ENCODE data around the gene PSD. TPM values are rescaled to one million over a fixed set of nuclear protein-coding genes. Genes with fewer than 3 reads are reported as not detected.
A peak's percentile ranks its signal among the peaks of the same experiment; 100 is the strongest.

Gene PSD
- total RNA-seq, 4 donors from 2014 or later = 88.0 to 268 (median 108) TPM

DNA sequence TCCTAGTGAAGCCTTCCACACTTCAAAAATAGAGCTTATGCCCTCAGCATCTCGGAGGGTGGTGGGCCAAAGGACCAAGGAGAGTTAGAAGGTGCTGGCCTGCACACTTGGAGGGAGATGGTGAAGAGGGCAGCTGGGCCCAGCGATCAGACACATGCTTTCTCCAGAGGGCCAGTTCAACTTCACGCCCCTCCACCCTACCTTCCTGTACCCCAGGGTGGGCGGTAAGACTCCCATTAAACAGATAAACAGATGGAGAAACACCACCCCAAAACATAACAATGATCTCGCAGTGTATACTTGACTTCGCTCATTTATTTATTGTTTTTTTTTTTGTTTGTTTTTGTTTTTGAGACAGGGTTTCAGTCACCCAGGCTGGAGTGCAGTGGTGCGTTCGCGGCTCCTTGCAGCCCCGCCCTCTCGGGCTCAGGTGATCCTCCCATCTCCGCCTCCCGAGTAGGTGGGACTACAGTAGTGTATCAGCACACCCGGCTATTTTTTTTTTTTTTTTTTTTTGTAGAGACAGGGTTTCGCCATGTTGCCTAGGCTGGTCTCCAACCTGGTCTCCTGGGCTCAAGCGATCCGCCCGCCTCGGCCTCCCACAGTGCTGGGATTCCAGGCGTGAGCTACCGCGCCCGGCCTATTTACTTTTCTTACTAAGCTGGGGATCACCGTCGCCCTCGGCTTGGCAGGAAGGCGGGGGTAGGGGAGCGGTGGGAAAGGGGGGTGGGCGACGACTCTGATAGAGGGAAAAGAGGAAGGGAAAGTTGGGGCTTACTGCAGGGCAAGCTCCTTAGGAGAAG is 30.9 kb upstream of the PSD start:
- no peak for DNase-seq (ENCODE audit: extremely low spot score)
- no peak for TF ChIP-seq POLR2AphosphoS5 (IDR thresholded peaks at IDR 0.05)
- TF ChIP-seq, protein P1, sequence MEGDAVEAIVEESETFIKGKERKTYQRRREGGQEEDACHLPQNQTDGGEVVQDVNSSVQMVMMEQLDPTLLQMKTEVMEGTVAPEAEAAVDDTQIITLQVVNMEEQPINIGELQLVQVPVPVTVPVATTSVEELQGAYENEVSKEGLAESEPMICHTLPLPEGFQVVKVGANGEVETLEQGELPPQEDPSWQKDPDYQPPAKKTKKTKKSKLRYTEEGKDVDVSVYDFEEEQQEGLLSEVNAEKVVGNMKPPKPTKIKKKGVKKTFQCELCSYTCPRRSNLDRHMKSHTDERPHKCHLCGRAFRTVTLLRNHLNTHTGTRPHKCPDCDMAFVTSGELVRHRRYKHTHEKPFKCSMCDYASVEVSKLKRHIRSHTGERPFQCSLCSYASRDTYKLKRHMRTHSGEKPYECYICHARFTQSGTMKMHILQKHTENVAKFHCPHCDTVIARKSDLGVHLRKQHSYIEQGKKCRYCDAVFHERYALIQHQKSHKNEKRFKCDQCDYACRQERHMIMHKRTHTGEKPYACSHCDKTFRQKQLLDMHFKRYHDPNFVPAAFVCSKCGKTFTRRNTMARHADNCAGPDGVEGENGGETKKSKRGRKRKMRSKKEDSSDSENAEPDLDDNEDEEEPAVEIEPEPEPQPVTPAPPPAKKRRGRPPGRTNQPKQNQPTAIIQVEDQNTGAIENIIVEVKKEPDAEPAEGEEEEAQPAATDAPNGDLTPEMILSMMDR (IDR thresholded peaks at IDR 0.05) = no peak
- TF ChIP-seq EP300 (IDR thresholded peaks at IDR 0.05) = no peak
- TF ChIP-seq POLR2A (IDR thresholded peaks at IDR 0.05; ENCODE audit: low read depth) = no peak
- WGBS = 10% methylated on average over 30 of the region's 30 CpGs
- peak overlapping the region; percentile 80 to 90 (median 86) for H3K27ac ChIP-seq (replicated peaks in 1 of 4)
- peaks cover 0 to 5% (median 0%) of the 10 kb centered on the region in 4 donors for H3K36me3 ChIP-seq
- peak overlapping the region; percentile 73 to 88 (median 80) for H3K4me3 ChIP-seq
- H3K9me3 ChIP-seq = no peaks in the 10 kb centered on the region
- intact Hi-C loops (cut with DNase I) = no loop called here
- peaks cover 5 to 32% (median 21%) of the 10 kb centered on the region in 4 donors for H3K4me1 ChIP-seq
- H3K27me3 ChIP-seq = no peaks in the 10 kb centered on the region

DNA sequence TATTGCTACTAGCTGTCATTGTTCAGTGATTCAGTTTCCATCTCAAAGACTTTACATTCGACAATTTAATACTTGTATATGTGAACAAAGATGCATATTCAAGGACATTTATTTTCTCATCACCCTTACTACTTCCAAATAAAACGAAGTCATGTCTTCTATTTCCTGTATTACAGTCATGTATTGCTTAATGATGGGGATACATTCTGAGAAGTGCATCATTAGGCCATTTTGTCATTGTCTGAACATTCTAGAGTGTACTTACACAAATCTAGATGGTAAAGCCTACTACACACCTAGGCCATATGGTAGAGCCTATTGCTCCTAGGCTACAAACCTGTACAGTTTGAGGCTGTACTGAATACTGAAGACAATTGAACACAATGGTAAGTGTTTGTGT is 26.3 kb upstream of the PSD start:
- no peaks in the 10 kb centered on the region for H3K36me3 ChIP-seq
- no peak overlapping the region for H3K4me3 ChIP-seq
- no peak for DNase-seq (ENCODE audit: extremely low spot score)
- WGBS = 71% methylated on average over 2 of the region's 2 CpGs
- H3K4me1 ChIP-seq = peaks cover 0 to 8% (median 7%) of the 10 kb centered on the region in 4 donors
- no peaks in the 10 kb centered on the region for H3K27me3 ChIP-seq
- no peak overlapping the region for H3K27ac ChIP-seq (replicated peaks in 1 of 4)
- intact Hi-C loops (cut with DNase I) = no loop called here
- TF ChIP-seq POLR2AphosphoS5 (IDR thresholded peaks at IDR 0.05) (no peak), EP300 (IDR thresholded peaks at IDR 0.05) (no peak), POLR2A (IDR thresholded peaks at IDR 0.05; ENCODE audit: low read depth) (no peak)
- TF ChIP-seq, protein P1 (IDR thresholded peaks at IDR 0.05) = no peak
- no peaks in the 10 kb centered on the region for H3K9me3 ChIP-seq

DNA sequence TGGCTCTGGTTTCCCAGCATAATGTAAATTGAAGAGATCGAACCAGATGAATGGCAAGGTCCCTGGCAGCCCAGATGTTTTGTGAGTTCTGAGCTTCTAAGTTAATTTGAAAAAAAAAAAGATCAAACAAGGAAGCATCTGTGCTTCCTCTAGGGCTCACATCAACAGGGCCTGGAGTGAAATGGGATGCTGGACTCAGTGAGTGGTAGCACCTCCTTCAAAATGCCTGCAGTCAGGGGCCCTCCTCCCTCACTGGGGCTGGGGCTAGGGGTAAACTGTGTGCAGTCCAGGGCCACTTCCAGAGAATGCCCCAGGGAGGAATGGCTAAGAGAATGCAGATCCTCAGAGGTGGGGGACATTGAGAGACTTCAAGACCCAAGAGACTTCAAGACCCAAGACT is 19.8 kb upstream of the PSD start:
- peaks cover 0 to 19% (median 8%) of the 10 kb centered on the region in 4 donors for H3K4me1 ChIP-seq
- intact Hi-C loops (cut with DNase I) = no loop called here
- no peak for TF ChIP-seq EP300 (IDR thresholded peaks at IDR 0.05)
- no peak for TF ChIP-seq POLR2A (IDR thresholded peaks at IDR 0.05; ENCODE audit: low read depth)
- TF ChIP-seq, protein P1 (IDR thresholded peaks at IDR 0.05) = no peak
- no peak for TF ChIP-seq POLR2AphosphoS5 (IDR thresholded peaks at IDR 0.05)
- WGBS = 100% methylated on average over 1 of the region's 1 CpG
- H3K36me3 ChIP-seq = no peaks in the 10 kb centered on the region
- DNase-seq (ENCODE audit: extremely low spot score) = no peak
- no peak overlapping the region for H3K4me3 ChIP-seq
- no peak overlapping the region for H3K27ac ChIP-seq (replicated peaks in 1 of 4)
- no peaks in the 10 kb centered on the region for H3K9me3 ChIP-seq
- peaks cover 0 to 39% (median 4%) of the 10 kb centered on the region in 4 donors for H3K27me3 ChIP-seq

DNA sequence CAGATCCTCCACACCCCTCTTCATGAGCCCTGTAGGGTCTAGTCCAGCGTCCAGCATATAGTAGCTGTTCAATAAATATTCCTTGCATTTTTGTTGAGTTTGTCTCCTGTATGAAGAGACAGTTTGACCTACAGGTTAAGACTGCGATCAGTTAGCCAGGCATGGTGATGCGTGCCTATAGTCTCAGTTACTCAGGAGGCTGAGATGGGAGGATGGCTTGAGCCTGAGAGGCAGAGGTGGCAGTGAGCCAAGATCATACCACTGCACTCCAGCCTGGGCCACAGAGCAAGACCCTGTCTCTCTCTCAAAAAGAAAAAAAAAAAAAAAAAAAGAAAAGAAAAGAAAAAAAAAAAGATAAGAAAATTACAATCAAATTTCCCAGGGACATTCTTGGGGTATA is 18.9 kb upstream of the PSD start:
- WGBS = 94% methylated on average over 3 of the region's 3 CpGs
- no peaks in the 10 kb centered on the region for H3K36me3 ChIP-seq
- H3K27ac ChIP-seq (replicated peaks in 1 of 4) = no peak overlapping the region
- TF ChIP-seq POLR2A (IDR thresholded peaks at IDR 0.05; ENCODE audit: low read depth) (no peak), EP300 (IDR thresholded peaks at IDR 0.05) (no peak), POLR2AphosphoS5 (IDR thresholded peaks at IDR 0.05) (no peak)
- TF ChIP-seq, protein P1 (IDR thresholded peaks at IDR 0.05) = no peak
- no peaks in the 10 kb centered on the region for H3K9me3 ChIP-seq
- peaks cover 4 to 26% (median 15%) of the 10 kb centered on the region in 4 donors for H3K4me1 ChIP-seq
- no peak for DNase-seq (ENCODE audit: extremely low spot score)
- intact Hi-C loops (cut with DNase I) = no loop called here
- H3K27me3 ChIP-seq = peaks cover 0 to 39% (median 4%) of the 10 kb centered on the region in 4 donors
- H3K4me3 ChIP-seq = no peak overlapping the region
